A673 (cell line): ENCODE results near the gene PPIG.

Source experiments
- EZH2 ChIP-seq: fragments of 200-600 bp; sonication (generic); IDR thresholded peaks from 2 replicates; pipeline ENCODE4 v1.6.1; 2017; ENCODE audit warnings: borderline replicate concordance, low read depth, mild to moderate bottlenecking, mixed read lengths, antibody characterized with exemption, low read length; ENCODE audit not compliant: poor library complexity, severe bottlenecking
- TF ChIP-seq, protein P1 (sequence below): fragments of 300-800, 200-600 bp; sonication (generic); conservative IDR thresholded peaks from 2 replicates; pipeline ENCODE4 v1.5.1; 2017; ENCODE audit warnings: low read depth, mild to moderate bottlenecking, antibody characterized with exemption, low read length, moderate library complexity, mixed read lengths

DNA sequence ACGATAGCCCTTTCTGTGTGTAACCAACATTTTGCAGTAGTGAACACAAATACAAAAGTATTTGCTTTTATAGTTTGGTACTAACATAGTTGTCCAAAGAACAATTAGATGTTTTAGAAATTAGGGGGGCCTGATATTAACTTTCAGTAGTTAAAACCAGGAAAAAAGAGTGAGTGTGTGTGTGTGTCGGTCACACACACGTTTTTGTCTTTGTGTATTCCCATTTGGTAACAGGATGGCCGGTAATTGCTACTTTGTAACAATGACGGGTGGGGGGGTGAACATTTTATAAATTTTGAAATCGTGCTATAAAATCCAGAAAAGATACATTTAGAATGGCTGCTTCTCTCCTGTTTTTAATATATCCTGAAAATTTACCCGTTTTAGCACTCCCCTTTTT, 1.5 kb downstream of the PPIG start:
- TF ChIP-seq, protein P1, sequence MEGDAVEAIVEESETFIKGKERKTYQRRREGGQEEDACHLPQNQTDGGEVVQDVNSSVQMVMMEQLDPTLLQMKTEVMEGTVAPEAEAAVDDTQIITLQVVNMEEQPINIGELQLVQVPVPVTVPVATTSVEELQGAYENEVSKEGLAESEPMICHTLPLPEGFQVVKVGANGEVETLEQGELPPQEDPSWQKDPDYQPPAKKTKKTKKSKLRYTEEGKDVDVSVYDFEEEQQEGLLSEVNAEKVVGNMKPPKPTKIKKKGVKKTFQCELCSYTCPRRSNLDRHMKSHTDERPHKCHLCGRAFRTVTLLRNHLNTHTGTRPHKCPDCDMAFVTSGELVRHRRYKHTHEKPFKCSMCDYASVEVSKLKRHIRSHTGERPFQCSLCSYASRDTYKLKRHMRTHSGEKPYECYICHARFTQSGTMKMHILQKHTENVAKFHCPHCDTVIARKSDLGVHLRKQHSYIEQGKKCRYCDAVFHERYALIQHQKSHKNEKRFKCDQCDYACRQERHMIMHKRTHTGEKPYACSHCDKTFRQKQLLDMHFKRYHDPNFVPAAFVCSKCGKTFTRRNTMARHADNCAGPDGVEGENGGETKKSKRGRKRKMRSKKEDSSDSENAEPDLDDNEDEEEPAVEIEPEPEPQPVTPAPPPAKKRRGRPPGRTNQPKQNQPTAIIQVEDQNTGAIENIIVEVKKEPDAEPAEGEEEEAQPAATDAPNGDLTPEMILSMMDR, result no peak
- no peak for TF ChIP-seq EZH2
